Stimulated activated CD4-positive, alpha-beta T cell treated with anti-CD3 and anti-CD28 coated beads, Interleukin-12 subunit alpha, Interleukin-12 subunit beta, amount 100 ng/mL, for 24 hours (primary cell): ENCODE measurements around the gene CD84.

Experiments
- DNase-seq, 2 experiments: peaks; one replicate each; pipeline ENCODE4 v3.0.0-alpha.2; 2020; ENCODE audit warnings: low read depth in 2 of 2

CD84 gene

DNA sequence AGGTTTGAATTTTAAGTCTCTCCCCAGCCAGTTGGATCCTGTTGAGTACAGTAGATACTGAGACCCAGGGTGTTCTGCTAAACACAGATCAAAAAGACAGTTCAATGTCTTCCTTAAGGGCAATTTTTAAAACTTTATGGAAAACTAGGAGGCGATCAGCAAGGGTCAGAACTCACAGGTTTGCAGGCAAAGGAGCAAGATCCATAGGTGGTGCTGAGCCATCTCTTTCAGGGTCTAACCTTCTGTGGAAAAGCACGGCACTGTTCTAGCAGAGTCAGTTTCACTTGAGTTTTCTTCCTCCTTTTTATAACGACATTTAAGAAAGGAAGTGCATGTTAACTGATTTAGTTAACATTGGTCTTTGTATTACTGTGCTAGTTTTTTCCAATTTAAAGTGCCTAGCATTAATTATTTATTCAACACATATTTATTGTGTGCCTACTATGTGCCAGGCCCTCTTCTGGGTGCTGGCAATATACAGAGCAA lies at the start of gene CD84:
Gene CD84 (minus strand): TSS at position 281 of the 486 bp plus-strand sequence. CDS start 59 bp downstream, at position 222.
- no peak for DNase-seq

DNA sequence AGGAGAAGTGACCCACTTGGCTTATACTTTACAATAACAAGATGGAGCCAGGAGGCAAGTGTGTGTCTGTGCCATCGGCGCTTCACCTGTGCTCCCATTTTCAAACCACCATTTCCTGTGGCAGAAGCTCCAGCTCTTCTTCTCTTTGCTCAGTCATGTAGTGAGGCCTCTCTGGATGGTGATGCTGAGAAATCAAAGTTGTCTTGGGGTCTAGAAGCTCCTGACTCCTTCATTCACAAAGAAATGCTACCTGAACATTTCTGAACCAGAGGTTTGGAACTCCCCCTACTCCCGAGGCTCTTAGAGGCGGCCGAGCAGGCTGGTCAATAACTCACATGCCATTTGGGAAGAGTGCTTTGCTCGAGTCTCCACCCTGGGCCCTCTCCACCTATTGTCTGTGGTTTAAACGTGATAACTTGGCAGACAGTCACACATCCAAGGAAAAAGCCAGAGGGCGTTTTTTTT lies 49.5 kb upstream of the CD84 start:
- DNase-seq = no peak

- peak in 1 of 2 experiments; percentile 61 for DNase-seq
Measured at GRCh38 chr1:160627677-160628289, 48.5 kb upstream of the CD84 start.

- no peak for DNase-seq
Measured at GRCh38 chr1:160626509-160627342, 47.4 kb upstream of the CD84 start.

- peak in 1 of 2 experiments; percentile 57 for DNase-seq
Measured at GRCh38 chr1:160625725-160626498, 46.6 kb upstream of the CD84 start.

GRCh38 chr1:160625321-160625720 lies 46.0 kb upstream of the CD84 start:
- DNase-seq = no peak

DNA sequence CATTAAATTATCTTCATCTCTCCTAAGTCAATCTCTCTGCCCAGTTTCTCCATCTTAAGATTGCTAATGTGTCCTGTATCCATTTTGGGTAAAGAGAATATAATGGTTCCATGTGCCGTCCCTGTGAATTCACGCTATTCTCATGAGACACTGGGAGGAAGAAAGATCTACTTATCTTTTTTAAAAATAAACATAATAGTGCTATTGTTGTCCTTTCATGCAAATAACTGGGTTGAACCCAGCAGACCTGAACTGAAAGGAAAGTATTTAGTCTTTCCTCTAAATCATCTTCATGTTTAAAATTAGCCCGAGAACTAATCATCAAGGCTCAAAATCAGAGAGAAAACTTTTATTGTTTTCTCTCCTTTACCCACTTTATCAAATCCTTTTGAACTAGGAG lies 45.2 kb upstream of the CD84 start:
- DNase-seq = no peak

- DNase-seq = no peak
Measured at GRCh38 chr1:160623862-160624261, 44.6 kb upstream of the CD84 start.

DNA sequence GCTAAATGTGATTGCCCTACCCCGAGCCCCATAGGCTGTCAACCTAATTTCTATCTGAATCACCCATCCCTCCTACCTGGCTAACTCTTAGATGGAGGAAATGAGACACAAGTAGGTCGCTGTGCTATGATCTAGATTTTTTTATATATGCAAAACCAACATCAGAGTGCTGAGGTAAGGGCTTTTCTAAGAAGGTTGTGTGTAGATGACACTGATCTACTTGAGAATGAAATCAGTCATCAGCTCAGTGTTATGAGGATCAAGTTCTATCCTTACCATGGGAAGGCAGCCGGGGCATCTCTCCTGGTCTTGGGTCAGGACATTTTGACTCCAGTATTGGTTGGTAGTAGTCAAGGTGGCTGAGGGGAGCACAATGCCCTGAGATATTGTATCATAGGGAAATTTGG lies 43.9 kb upstream of the CD84 start:
- DNase-seq = no peak

GRCh38 chr1:160622501-160623226 lies 43.4 kb upstream of the CD84 start:
- DNase-seq = no peak

DNA sequence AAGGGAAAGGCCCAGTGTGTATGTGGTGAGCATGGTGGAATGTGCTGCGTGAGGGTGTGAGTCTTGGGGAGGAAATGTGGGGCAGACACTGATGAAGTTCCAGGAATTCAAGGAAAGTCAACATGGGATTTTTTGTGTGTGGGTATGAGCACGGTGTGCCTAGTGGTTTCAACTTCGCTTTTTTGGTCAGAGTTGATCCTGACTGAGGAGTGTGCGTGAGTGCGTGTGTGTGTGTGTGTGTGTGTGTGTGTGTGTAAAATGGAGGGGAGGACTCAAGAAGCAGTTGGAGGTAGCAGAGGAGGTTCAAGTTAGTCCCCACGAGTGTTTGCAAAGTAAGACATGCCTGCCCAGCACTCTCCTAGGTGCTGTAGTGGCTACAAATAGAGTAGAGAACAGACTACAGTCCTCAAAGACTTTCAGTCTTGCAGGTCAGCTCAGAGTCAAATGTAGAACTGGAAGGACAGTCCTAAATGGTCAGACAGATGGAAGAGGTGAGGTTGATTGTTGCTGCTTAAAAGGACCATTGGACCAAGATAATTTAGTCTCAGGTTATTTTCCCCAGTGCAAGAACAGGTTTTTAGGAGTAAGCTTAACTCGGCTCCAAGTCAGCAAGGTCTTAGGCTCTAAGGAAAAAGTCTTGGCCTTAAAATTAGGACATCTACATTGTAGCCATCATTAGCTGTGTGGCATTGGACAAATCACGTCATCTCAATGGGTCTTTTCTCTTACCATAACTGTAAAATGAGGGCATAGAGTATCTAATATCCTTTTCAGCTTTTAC lies 42.5 kb upstream of the CD84 start:
- DNase-seq = no peak

- no peak for DNase-seq
Measured at GRCh38 chr1:160620942-160621632, 41.8 kb upstream of the CD84 start.

- DNase-seq = no peak
Measured at GRCh38 chr1:160619742-160620277, 40.5 kb upstream of the CD84 start.

- no peak for DNase-seq
Measured at GRCh38 chr1:160618763-160619274, 39.5 kb upstream of the CD84 start.

DNA sequence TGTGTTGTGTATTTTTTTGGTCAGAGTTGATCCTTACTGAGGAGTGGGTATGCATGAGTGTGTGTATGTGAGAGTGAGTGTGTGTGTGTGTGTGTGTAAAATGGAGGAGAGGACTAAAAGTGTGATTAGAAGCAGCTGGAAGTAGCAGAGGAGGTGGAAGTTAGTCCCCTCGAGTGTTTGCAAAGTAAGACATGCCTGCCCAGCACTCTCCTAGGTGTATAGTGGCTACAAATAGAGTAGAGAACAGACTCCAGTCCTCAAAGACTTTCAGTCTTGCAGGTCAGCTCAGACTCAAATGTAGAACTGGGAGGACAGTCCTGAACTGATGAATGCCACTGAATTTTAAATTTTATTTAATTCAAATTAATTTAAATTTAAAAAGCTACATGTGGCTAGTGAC lies 39.0 kb upstream of the CD84 start:
- DNase-seq = no peak

DNA sequence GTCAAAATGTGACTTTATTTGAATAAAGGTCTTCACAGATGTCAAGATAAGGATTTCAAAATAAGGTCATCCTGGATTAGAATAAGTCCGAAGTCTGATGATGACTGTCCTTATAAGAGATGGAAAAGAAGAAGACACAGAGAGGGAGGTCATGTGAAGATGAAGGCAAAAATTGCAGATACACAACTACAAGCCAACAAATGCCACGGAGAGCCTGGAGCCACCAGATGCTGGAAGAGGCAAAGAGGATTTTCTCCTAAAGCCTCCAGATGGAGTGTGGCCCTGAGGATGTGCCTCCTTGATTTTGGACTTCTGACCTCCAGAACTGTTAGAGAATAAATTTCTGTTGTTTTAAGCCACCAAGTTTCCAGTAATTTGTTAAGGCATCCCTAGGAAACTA lies 36.4 kb upstream of the CD84 start:
- DNase-seq = no peak

DNA sequence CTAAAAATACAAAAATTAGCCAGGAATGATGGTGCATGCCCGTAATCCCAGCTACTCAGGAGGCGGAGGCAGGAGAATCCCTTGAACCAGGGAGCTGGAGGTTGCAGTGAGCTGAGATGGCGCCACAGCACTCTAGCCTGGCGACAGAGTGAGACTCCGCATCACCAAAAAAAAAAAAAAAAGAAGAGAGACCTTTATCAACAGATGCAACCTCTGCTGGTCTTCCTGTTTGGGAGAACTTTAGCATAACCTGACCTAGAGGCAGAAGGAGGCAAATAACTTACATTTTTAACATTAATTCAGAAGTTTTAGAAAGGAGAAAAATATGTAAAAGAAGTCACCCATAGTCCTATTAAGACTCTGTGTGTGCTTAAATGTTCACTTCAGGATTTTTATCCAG lies 35.1 kb upstream of the CD84 start:
- DNase-seq = no peak

GRCh38 chr1:160612613-160613218 lies 33.4 kb upstream of the CD84 start:
- no peak for DNase-seq

- no peak for DNase-seq
Measured at GRCh38 chr1:160610569-160611242, 31.4 kb upstream of the CD84 start.
